WERI-Rb-1 (cell line): ENCODE data around the gene BEND3.
A peak's percentile ranks its signal among the peaks of the same experiment; 100 is the strongest.

Experiments
- DNase-seq: peaks from one replicate; pipeline ENCODE4 v3.0.0-alpha.2; 2020
- H3K27ac ChIP-seq: fragments of 250-450 bp; sonication (Bioruptor Pico); 2 replicates; pipeline ENCODE4 v1.5.1; 2020; ENCODE audit warnings: mild to moderate bottlenecking, moderate library complexity
- H3K27me3 ChIP-seq: fragments of 250-450 bp; sonication (Bioruptor Pico); 2 replicates; pipeline ENCODE4 v1.5.1; 2021; ENCODE audit warnings: mild to moderate bottlenecking, low read depth, moderate library complexity; ENCODE audit not compliant: insufficient read depth, severe bottlenecking
- H3K36me3 ChIP-seq: fragments of 250-450 bp; sonication (Bioruptor Pico); 2 replicates; pipeline ENCODE4 v1.5.1; 2020; ENCODE audit warnings: mild to moderate bottlenecking, moderate library complexity
- H3K4me3 ChIP-seq: 2 replicates; pipeline ENCODE4 v1.5.1; 2011; ENCODE audit warnings: low read depth, mild to moderate bottlenecking, control low read depth, low read length
- H3K9me3 ChIP-seq: fragments of 250-450 bp; sonication (Bioruptor Pico); 2 replicates; pipeline ENCODE4 v1.5.1; 2021; ENCODE audit warnings: mild to moderate bottlenecking, moderate library complexity; ENCODE audit not compliant: severe bottlenecking
- TF ChIP-seq, protein P1 (sequence below): IDR thresholded peaks from 2 replicates; pipeline ENCODE4 v1.5.1; 2011; ENCODE audit warnings: low read depth, mild to moderate bottlenecking, control low read depth, inconsistent platforms, low read length

BEND3 gene

DNA sequence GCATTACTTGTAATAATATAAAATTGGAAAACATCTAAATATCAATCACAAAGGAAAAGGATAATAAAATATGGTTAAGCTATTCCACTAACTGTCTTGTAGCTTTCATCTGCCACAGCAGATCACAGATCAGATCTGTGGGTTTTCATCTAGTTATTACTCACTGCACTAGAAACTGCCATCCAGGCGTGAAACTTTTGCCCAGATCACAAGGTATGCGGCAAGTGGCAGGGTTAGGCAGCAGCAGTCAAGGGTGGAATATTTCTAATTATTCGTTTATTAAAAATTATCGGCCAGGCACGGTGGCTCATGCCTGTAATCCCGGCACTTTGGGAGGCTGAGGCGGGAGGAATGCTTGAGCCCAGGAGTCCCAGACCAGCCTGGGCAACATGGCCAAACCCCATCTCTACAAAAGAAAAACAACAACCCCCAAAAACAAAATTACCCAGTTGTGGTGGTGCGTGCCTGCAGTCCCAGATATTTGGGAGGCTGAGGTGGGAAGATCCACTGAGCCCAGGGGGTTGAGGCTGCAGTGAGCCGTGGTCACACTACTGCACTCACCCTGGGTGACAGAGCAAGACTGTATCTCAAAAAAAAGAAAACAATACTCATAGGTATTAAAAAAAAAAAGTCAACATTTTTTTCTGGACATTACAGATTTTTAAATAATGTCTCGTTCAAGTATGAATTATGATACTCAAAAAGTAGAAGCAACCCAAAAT is 32.1 kb downstream of the BEND3 start:
- DNase-seq, result no peak
- TF ChIP-seq, protein P1, sequence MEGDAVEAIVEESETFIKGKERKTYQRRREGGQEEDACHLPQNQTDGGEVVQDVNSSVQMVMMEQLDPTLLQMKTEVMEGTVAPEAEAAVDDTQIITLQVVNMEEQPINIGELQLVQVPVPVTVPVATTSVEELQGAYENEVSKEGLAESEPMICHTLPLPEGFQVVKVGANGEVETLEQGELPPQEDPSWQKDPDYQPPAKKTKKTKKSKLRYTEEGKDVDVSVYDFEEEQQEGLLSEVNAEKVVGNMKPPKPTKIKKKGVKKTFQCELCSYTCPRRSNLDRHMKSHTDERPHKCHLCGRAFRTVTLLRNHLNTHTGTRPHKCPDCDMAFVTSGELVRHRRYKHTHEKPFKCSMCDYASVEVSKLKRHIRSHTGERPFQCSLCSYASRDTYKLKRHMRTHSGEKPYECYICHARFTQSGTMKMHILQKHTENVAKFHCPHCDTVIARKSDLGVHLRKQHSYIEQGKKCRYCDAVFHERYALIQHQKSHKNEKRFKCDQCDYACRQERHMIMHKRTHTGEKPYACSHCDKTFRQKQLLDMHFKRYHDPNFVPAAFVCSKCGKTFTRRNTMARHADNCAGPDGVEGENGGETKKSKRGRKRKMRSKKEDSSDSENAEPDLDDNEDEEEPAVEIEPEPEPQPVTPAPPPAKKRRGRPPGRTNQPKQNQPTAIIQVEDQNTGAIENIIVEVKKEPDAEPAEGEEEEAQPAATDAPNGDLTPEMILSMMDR, result no peak
- peaks cover 20% of the 10 kb centered on the region for H3K36me3 ChIP-seq
- no peaks in the 10 kb centered on the region for H3K27me3 ChIP-seq
- no peak overlapping the region for H3K4me3 ChIP-seq
- H3K9me3 ChIP-seq, result no peaks in the 10 kb centered on the region
- H3K27ac ChIP-seq, result no peak overlapping the region

DNA sequence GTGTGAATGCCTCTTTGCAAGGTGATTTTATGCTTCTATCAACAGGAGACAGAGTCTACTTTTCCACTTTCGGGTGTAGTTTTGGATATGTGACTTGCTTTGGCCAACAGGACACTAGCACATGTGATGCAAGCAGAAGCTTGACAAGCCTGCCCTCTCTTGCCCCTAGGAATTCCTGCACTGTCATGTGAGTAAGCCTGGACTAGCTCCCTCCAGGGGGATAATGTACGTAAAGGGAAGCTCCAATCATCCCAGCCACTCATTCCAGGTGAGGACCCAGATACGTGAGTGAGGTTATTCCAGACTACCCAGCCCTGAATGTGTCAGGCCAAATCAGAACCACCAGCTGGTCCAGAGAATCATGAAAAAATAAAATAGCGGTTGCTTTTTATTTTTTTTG is 33.3 kb downstream of the BEND3 start:
- Histone ChIP-seq H3K9me3 (no peaks in the 10 kb centered on the region), H3K27me3 (no peaks in the 10 kb centered on the region), H3K4me3 (no peak overlapping the region), H3K27ac (no peak overlapping the region), H3K36me3 (peaks cover 14% of the 10 kb centered on the region)
- DNase-seq, result no peak
- TF ChIP-seq, protein P1, result no peak

DNA sequence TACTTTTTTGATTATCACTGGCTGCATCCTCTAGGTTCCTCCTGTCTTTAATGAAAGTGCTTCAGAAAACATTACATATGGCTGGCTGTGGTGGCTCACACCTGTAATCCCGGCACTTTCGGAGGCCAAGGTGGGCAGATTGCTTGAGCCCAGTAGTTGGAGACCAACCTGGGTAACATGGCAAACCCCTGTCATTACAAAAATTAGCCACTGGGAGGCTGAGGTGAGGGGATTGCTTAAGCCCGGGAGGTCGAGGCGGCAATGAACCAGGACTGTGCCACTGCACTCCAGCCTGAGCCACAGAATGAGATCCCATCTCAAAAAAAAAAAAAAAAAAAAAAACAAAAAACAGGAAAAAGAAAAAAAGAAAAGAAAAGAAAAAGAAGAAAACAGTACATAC is 35.3 kb downstream of the BEND3 start:
- Histone ChIP-seq H3K27ac (no peak overlapping the region), H3K4me3 (no peak overlapping the region), H3K9me3 (no peaks in the 10 kb centered on the region), H3K27me3 (no peaks in the 10 kb centered on the region), H3K36me3 (peaks cover 6% of the 10 kb centered on the region)
- TF ChIP-seq, protein P1, result peak; percentile 27; the same call in 1 of the 2 replicates
- DNase-seq, result peak; percentile 15

DNA sequence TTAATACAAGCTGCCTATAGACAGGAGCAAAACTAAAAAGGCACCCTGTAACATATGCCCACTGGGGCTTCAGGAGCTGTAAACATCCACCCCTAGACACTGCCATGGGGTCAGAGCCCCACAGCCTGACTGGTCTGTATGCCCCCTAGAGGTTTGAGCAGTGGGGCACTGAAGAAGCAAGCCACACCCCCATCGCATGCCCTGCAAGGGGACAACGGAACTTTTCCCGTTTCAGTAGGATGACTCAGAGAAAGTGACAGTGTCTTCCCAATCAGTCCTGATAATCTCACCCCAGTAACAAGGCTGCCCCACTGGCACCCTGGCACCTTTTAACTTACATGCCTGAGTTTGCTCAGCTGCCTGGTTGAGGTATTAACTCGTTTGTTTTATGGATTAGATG is 35.9 kb downstream of the BEND3 start:
- H3K36me3 ChIP-seq, result peaks cover under 1% of the 10 kb centered on the region
- H3K4me3 ChIP-seq, result no peak overlapping the region
- no peak for DNase-seq
- no peak overlapping the region for H3K27ac ChIP-seq
- TF ChIP-seq, protein P1, result 0 out of 2 replicates have a peak, but pooled peaks have one; percentile 4
- H3K9me3 ChIP-seq, result no peaks in the 10 kb centered on the region
- H3K27me3 ChIP-seq, result no peaks in the 10 kb centered on the region

DNA sequence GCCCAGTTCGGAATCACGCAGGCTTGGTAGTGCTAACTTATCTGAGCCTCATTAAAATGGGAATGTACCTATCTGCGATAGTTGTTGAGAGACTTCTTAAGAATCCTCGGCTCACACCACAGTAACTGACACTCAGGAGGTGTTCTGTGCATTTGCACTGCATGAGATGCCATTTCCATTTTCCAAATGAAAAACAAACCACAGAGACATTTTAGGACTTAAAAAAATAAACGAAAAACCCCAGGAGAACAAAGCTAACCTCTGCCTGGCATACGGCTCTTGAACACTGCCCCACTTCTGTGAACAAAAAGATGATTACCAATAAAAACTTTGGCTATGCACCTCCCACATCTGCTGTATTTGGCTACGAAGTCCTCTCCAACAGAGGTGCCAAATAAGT is 37.6 kb downstream of the BEND3 start:
- Histone ChIP-seq H3K9me3 (no peaks in the 10 kb centered on the region), H3K27ac (no peak overlapping the region), H3K27me3 (no peaks in the 10 kb centered on the region), H3K36me3 (peaks cover 2% of the 10 kb centered on the region), H3K4me3 (no peak overlapping the region)
- TF ChIP-seq, protein P1, result no peak
- no peak for DNase-seq

DNA sequence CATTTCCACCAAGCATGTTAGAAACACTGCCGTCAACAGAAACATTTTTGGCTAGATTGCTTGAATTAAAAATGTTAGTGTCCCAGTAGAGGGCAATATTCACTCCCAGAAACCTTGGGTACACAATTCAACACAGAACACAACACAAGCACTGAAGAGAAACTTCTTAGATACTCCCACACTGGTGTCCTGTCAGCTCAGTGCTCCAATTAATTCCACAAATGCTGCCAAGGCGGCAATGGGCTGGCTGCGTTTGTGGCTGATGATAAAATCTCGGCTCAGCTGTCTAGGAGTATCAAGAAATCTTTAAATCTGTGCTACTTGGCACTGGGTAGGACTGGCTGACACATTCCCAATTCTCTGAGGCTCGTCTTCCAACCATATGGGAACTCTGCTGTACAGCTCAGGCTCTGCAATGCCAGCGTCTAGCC is 39.3 kb downstream of the BEND3 start:
- TF ChIP-seq, protein P1, result no peak
- Histone ChIP-seq H3K4me3 (no peak overlapping the region), H3K36me3 (peaks cover 2% of the 10 kb centered on the region), H3K9me3 (no peaks in the 10 kb centered on the region), H3K27me3 (no peaks in the 10 kb centered on the region), H3K27ac (no peak overlapping the region)
- no peak for DNase-seq
